Stomach (tissue), 4 donors: ENCODE measurements around the gene ABHD1.

Source experiments
- EP300 ChIP-seq: sonication (generic); formaldehyde crosslinking; IDR thresholded peaks from one replicate; pipeline ENCODE4 v1.6.1; 2017; ENCODE audit warnings: antibody characterized with exemption
- POLR2A ChIP-seq, 4 donors: fragments of 450-650 bp; IDR thresholded peaks; one replicate each; pipeline ENCODE4 v1.6.1; 2016; ENCODE audit warnings: antibody characterized with exemption in 4 of 4, control low read depth in 2 of 4, mild to moderate bottlenecking in 1 of 4, moderate library complexity in 1 of 4
- POLR2AphosphoS5 ChIP-seq, 3 donors: sonication (generic); formaldehyde crosslinking; IDR thresholded peaks; one replicate each; pipeline ENCODE4 v1.6.1; 2016; ENCODE audit warnings: antibody characterized with exemption in 3 of 3
- TF ChIP-seq, protein P1 (sequence below), 7 experiments: fragments of 450-650 bp in 4 of 7; fragments of 200-600 bp in 3 of 7; sonication (generic) in 3 of 7; IDR thresholded peaks; one replicate each; pipeline ENCODE4 v1.5.1; 2016 to 2019; ENCODE audit warnings: antibody characterized with exemption in 7 of 7, control low read depth in 2 of 7, mild to moderate bottlenecking in 1 of 7

DNA sequence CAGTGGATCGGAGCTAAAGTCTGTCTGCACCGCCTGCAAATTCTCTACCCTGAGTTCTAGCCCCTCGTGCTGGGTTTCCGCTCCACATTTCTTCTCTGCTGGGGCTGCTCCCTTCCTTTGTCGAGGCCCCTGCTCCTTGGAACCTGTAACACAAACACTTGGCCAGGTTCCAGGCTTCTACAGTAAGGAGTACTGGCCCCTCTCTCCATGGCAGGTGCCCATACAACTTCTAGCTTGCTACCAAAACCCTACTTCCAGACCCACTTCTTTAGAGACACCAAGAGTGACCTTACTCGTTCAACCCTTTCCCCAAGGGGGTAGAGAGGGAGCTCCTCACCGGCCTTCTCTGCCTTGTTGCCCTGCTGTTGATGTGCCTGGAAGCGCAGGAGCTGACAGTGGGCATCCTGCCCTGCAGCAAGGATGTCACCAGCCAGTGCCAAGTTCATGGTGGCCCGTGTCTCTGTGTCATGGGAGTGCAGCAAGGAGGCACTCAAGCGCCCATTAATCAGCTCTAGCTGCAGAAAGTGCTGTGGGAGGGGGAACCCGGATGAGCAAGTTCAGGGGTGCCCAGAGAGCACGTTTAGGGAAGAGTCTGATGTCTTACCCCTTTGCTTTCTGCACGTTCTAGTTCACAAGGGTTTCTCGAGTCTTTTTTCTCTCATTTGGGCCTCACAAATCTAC lies 9.7 kb downstream of the ABHD1 start:
- TF ChIP-seq, protein P1, sequence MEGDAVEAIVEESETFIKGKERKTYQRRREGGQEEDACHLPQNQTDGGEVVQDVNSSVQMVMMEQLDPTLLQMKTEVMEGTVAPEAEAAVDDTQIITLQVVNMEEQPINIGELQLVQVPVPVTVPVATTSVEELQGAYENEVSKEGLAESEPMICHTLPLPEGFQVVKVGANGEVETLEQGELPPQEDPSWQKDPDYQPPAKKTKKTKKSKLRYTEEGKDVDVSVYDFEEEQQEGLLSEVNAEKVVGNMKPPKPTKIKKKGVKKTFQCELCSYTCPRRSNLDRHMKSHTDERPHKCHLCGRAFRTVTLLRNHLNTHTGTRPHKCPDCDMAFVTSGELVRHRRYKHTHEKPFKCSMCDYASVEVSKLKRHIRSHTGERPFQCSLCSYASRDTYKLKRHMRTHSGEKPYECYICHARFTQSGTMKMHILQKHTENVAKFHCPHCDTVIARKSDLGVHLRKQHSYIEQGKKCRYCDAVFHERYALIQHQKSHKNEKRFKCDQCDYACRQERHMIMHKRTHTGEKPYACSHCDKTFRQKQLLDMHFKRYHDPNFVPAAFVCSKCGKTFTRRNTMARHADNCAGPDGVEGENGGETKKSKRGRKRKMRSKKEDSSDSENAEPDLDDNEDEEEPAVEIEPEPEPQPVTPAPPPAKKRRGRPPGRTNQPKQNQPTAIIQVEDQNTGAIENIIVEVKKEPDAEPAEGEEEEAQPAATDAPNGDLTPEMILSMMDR (IDR thresholded peaks at IDR 0.05): no peak
- TF ChIP-seq EP300 (no peak), POLR2AphosphoS5 (IDR thresholded peaks at IDR 0.05) (no peak), POLR2A (IDR thresholded peaks at IDR 0.05) (no peak)
